Measurements from ENCODE around the gene NPIPA1.
"Not testable (repeated sequence)": the region's sequence is repeated elsewhere in the genome, so short reads cannot be mapped to it uniquely, and the experiment has no call there.

Gene NPIPA1

GRCh38 chr16:14937143-14937542 lies at the start of gene NPIPA1:
NPIPA1 (plus strand) TSS chr16:14937443; CDS start chr16:14937443, 0 bp downstream.
- DNase-seq (ENCODE audit: low read depth): not testable (repeated sequence)

GRCh38 chr16:14892111-14892510 lies 45.1 kb upstream of the NPIPA1 start:
- DNase-seq (ENCODE audit: low read depth): not testable (repeated sequence)

GRCh38 chr16:14895382-14895781 lies 41.9 kb upstream of the NPIPA1 start:
- DNase-seq (ENCODE audit: low read depth): not testable (repeated sequence)

GRCh38 chr16:14896023-14896422 lies 41.2 kb upstream of the NPIPA1 start:
- not testable (repeated sequence) for DNase-seq (ENCODE audit: low read depth)

- DNase-seq (ENCODE audit: low read depth): not testable (repeated sequence)
Observed at GRCh38 chr16:14897006-14897664, 40.1 kb upstream of the NPIPA1 start.

- not testable (repeated sequence) for DNase-seq (ENCODE audit: low read depth)
Observed at GRCh38 chr16:14898162-14898561, 39.1 kb upstream of the NPIPA1 start.

GRCh38 chr16:14903191-14903957 lies 33.9 kb upstream of the NPIPA1 start:
- not testable (repeated sequence) for DNase-seq (ENCODE audit: low read depth)

GRCh38 chr16:14909744-14910143 lies 27.5 kb upstream of the NPIPA1 start:
- DNase-seq (ENCODE audit: low read depth): not testable (repeated sequence)

GRCh38 chr16:14910833-14911629 lies 26.2 kb upstream of the NPIPA1 start:
- not testable (repeated sequence) for DNase-seq (ENCODE audit: low read depth)

- not testable (repeated sequence) for DNase-seq (ENCODE audit: low read depth)
Observed at GRCh38 chr16:14911954-14912353, 25.3 kb upstream of the NPIPA1 start.

- not testable (repeated sequence) for DNase-seq (ENCODE audit: low read depth)
Observed at GRCh38 chr16:14912588-14912987, 24.7 kb upstream of the NPIPA1 start.

- not testable (repeated sequence) for DNase-seq (ENCODE audit: low read depth)
Observed at GRCh38 chr16:14918504-14918903, 18.7 kb upstream of the NPIPA1 start.

GRCh38 chr16:14919837-14920600 lies 17.2 kb upstream of the NPIPA1 start:
- not testable (repeated sequence) for DNase-seq (ENCODE audit: low read depth)

GRCh38 chr16:14922285-14922684 lies 15.0 kb upstream of the NPIPA1 start:
- not testable (repeated sequence) for DNase-seq (ENCODE audit: low read depth)

GRCh38 chr16:14922968-14923367 lies 14.3 kb upstream of the NPIPA1 start:
- DNase-seq (ENCODE audit: low read depth): not testable (repeated sequence)

GRCh38 chr16:14923394-14924088 lies 13.7 kb upstream of the NPIPA1 start:
- not testable (repeated sequence) for DNase-seq (ENCODE audit: low read depth)

GRCh38 chr16:14924359-14924758 lies 12.9 kb upstream of the NPIPA1 start:
- not testable (repeated sequence) for DNase-seq (ENCODE audit: low read depth)

- not testable (repeated sequence) for DNase-seq (ENCODE audit: low read depth)
Observed at GRCh38 chr16:14924982-14925381, 12.3 kb upstream of the NPIPA1 start.

- DNase-seq (ENCODE audit: low read depth): not testable (repeated sequence)
Observed at GRCh38 chr16:14928064-14928714, 9.1 kb upstream of the NPIPA1 start.

GRCh38 chr16:14929176-14929575 lies 8.1 kb upstream of the NPIPA1 start:
- not testable (repeated sequence) for DNase-seq (ENCODE audit: low read depth)

All from HS-27A (cell line).